ENCODE measurements around the gene KPNA6. TPM values are rescaled to one million over a fixed set of nuclear protein-coding genes. Genes with fewer than 3 reads are reported as not detected.

The KPNA6 gene
- total RNA-seq, 3 donors from 2014 or later: 35.5 to 53.1 (median 40.6) TPM

- Histone ChIP-seq H3K36me3 (no peaks in the 10 kb centered on the region), H3K27ac (no peak overlapping the region), H3K27me3 (no peaks in the 10 kb centered on the region), H3K9me3 (no peaks in the 10 kb centered on the region), H3K4me1 (no peaks in the 10 kb centered on the region), H3K4me3 (no peak overlapping the region)
- no peak for DNase-seq (ENCODE audit: low spot score in 2 of 2)
- intact Hi-C loops (cut with DNase I; ENCODE audit: low total_unique reads): no loop called here
- no peak for TF ChIP-seq POLR2A (IDR thresholded peaks at IDR 0.05)
These were observed 108.7 kb downstream of the KPNA6 start for GRCh38 chr1:32216566-32216965.

- no peak for DNase-seq (ENCODE audit: low spot score in 2 of 2)
- no peak for TF ChIP-seq CTCF (IDR thresholded peaks at IDR 0.05)
- TF ChIP-seq POLR2AphosphoS5 (IDR thresholded peaks at IDR 0.05): no peak
- TF ChIP-seq POLR2A (IDR thresholded peaks at IDR 0.05): no peak
- H3K4me3 ChIP-seq: no peak overlapping the region
- no peaks in the 10 kb centered on the region for H3K9me3 ChIP-seq
- H3K4me1 ChIP-seq: peaks cover 10% of the 10 kb centered on the region in 2 donors
- intact Hi-C loops (cut with DNase I; ENCODE audit: low total_unique reads): no loop called here
- H3K27ac ChIP-seq: no peak overlapping the region
- H3K36me3 ChIP-seq: no peaks in the 10 kb centered on the region
- H3K27me3 ChIP-seq: no peaks in the 10 kb centered on the region
These were observed 111.2 kb downstream of the KPNA6 start for GRCh38 chr1:32219022-32219421.

GRCh38 chr1:32220746-32221580 lies 113.1 kb downstream of the KPNA6 start:
- H3K4me1 ChIP-seq: peaks cover 10% of the 10 kb centered on the region in 2 donors
- TF ChIP-seq POLR2A (IDR thresholded peaks at IDR 0.05) (no peak), CTCF (IDR thresholded peaks at IDR 0.05) (no peak), POLR2AphosphoS5 (IDR thresholded peaks at IDR 0.05) (no peak)
- H3K4me3 ChIP-seq: peak overlapping the region; percentile 66 to 92 (median 85)
- intact Hi-C loops (cut with DNase I; ENCODE audit: low total_unique reads): no loop called here
- no peaks in the 10 kb centered on the region for H3K27me3 ChIP-seq
- DNase-seq (ENCODE audit: low spot score in 2 of 2): no peak
- H3K36me3 ChIP-seq: no peaks in the 10 kb centered on the region
- no peaks in the 10 kb centered on the region for H3K9me3 ChIP-seq
- peak overlapping the region in 1 of 2 donors; percentile 97 for H3K27ac ChIP-seq

GRCh38 chr1:32221581-32221979 lies 113.7 kb downstream of the KPNA6 start:
- peaks cover 10% of the 10 kb centered on the region in 2 donors for H3K4me1 ChIP-seq
- H3K27me3 ChIP-seq: no peaks in the 10 kb centered on the region
- no peaks in the 10 kb centered on the region for H3K9me3 ChIP-seq
- no peak for DNase-seq (ENCODE audit: low spot score in 2 of 2)
- H3K27ac ChIP-seq: peak overlapping the region; percentile 97
- no peaks in the 10 kb centered on the region for H3K36me3 ChIP-seq
- H3K4me3 ChIP-seq: peak overlapping the region; percentile 66 to 92 (median 85)
- intact Hi-C loops (cut with DNase I; ENCODE audit: low total_unique reads): no loop called here
- TF ChIP-seq CTCF (IDR thresholded peaks at IDR 0.05) (no peak), POLR2A (IDR thresholded peaks at IDR 0.05) (no peak)

- intact Hi-C loops (cut with DNase I; ENCODE audit: low total_unique reads): no loop called here
- peak within 1 kb of the TSS; percentile 97 for H3K27ac ChIP-seq
- TF ChIP-seq CTCF (IDR thresholded peaks at IDR 0.05): no peak
- TF ChIP-seq POLR2AphosphoS5 (IDR thresholded peaks at IDR 0.05): peak; percentile 94 to 99 (median 97)
- peak; percentile 79 for TF ChIP-seq POLR2A (IDR thresholded peaks at IDR 0.05)
- no peaks in the 10 kb centered on the region for H3K9me3 ChIP-seq
- H3K4me1 ChIP-seq: peaks cover 10% of the 10 kb centered on the region in 2 donors
- H3K36me3 ChIP-seq: no peaks in the 10 kb centered on the region
- no peaks in the 10 kb centered on the region for H3K27me3 ChIP-seq
- H3K4me3 ChIP-seq: peak within 1 kb of the TSS; percentile 66 to 92 (median 85)
- DNase-seq (ENCODE audit: low spot score in 2 of 2): peak; percentile 92 to 93
These were observed 114.3 kb downstream of the KPNA6 start, which contains the start of the genes EIF3I and TMEM234 for GRCh38 chr1:32221980-32222755. TSS of gene EIF3I (plus strand) at chr1:32222407. CDS start at chr1:32222442, 35 bp downstream. TSS of gene TMEM234 (minus strand) at chr1:32222353. CDS start at chr1:32222322, 31 bp downstream.

Data from breast epithelium (tissue), 4 donors.